Pons (tissue), 1 donor: ENCODE results near the gene RAB43.
"Not testable (repeated sequence)": the region's sequence is repeated elsewhere in the genome, so short reads cannot be mapped to it uniquely, and the experiment has no call there.

Source experiments
- DNase-seq: peaks from one replicate; pipeline ENCODE4 v3.0.0-alpha.2; 2016; ENCODE audit warnings: low spot score

RAB43 gene

GRCh38 chr3:129087904-129088303 is 33.7 kb downstream of the RAB43 start:
- DNase-seq = peak; percentile 65

GRCh38 chr3:129087138-129087702 is 34.4 kb downstream of the RAB43 start:
- DNase-seq = no peak

GRCh38 chr3:129085818-129086217 is 35.8 kb downstream of the RAB43 start:
- no peak for DNase-seq

- DNase-seq = no peak
Measured at GRCh38 chr3:129085165-129085715, 36.4 kb downstream of the RAB43 start.

GRCh38 chr3:129084501-129084900 is 37.1 kb downstream of the RAB43 start:
- no peak for DNase-seq

GRCh38 chr3:129082026-129082425 is 39.6 kb downstream of the RAB43 start:
- DNase-seq = no peak

- no peak for DNase-seq
Measured at GRCh38 chr3:129081503-129081902, 40.1 kb downstream of the RAB43 start.

- DNase-seq = no peak
Measured at GRCh38 chr3:129078510-129078909, 43.1 kb downstream of the RAB43 start.

- no peak for DNase-seq
Measured at GRCh38 chr3:129077222-129077621, 44.4 kb downstream of the RAB43 start.

GRCh38 chr3:129070086-129070885 is 51.3 kb downstream of the RAB43 start:
- DNase-seq = no peak

- not testable (repeated sequence) for DNase-seq
Measured at GRCh38 chr3:129069313-129070085, 52.1 kb downstream of the RAB43 start.

- DNase-seq = no peak
Measured at GRCh38 chr3:129068291-129068886, 53.2 kb downstream of the RAB43 start.

GRCh38 chr3:129067719-129068118 is 53.9 kb downstream of the RAB43 start:
- DNase-seq = not testable (repeated sequence)

GRCh38 chr3:129065720-129066073 is 55.9 kb downstream of the RAB43 start:
- no peak for DNase-seq

- no peak for DNase-seq
Measured at GRCh38 chr3:129065016-129065719, 56.4 kb downstream of the RAB43 start.

GRCh38 chr3:129063841-129064482 is 57.6 kb downstream of the RAB43 start:
- no peak for DNase-seq

GRCh38 chr3:129063091-129063640 is 58.4 kb downstream of the RAB43 start:
- no peak for DNase-seq

GRCh38 chr3:129061888-129062834 is 59.4 kb downstream of the RAB43 start:
- DNase-seq = no peak

- no peak for DNase-seq
Measured at GRCh38 chr3:129061023-129061887, 60.3 kb downstream of the RAB43 start.
